HepG2 (cell line): Measurements from ENCODE around the gene KAT6B. TPM values are rescaled to one million over a fixed set of nuclear protein-coding genes. Genes with fewer than 3 reads are reported as not detected.

Experiments used
- ATAC-seq: fragments of 200-7000 bp; cut with Tn5 transposase; 3 replicates; pipeline ENCODE4 v1.9.1; 2020; ENCODE audit warnings: mild to moderate bottlenecking, moderate library complexity
- BruUV-seq: library from RNA; stranded (reverse); fragments of 400-500 nt; replicated peaks from 2 replicates; lab custom pipeline; 2021; lab: Mats Ljungman, UMichigan
- CTCF ChIA-PET: fragments of 300-600 bp; formaldehyde crosslinking; extraction: SDS; loops from one replicate; lab custom pipeline; 2021; ENCODE audit warnings: low total read pairs, inconsistent platforms, low intra/inter-chr PET ratio; lab: Yijun Ruan, JAX
- POLR2A ChIA-PET: fragments of 350-600 bp; sonication (Branson Sonifier 250); formaldehyde crosslinking; loops from one replicate; lab custom pipeline; 2020; ENCODE audit warnings: antibody characterized with exemption, inconsistent platforms; lab: Yijun Ruan, JAX
- DNase-seq: peaks from one replicate; pipeline ENCODE4 v3.0.0-alpha.2; 2015; ENCODE audit warnings: low spot score
- FAIRE-seq: peaks from 3 replicates; lab custom pipeline; 2011; peaks lifted over from hg19 to GRCh38; lab: Jason Lieb, UNC
- H2AFZ ChIP-seq: one replicate; pipeline ENCODE4 v1.6.1; 2011; ENCODE audit warnings: low read length, inconsistent platforms
- H3K27ac ChIP-seq: fragments of 300-600 bp; 3 replicates; pipeline ENCODE4 v1.8.0; 2011; ENCODE audit warnings: mixed run types, mild to moderate bottlenecking, mixed read lengths, low read length, inconsistent platforms; ENCODE audit not compliant: insufficient read depth; ENCODE audit errors: extremely low read length
- H3K27me3 ChIP-seq, 2 experiments: fragments of 200-600 bp in 1 of 2; 2 replicates in 1 of 2; 3 replicates in 1 of 2; pipeline versions ENCODE4 v1.6.0 to v1.8.0; 2011; ENCODE audit warnings: low read length in 2 of 2, mild to moderate bottlenecking in 2 of 2, moderate library complexity in 2 of 2, inconsistent platforms in 1 of 2; ENCODE audit not compliant: insufficient read depth in 2 of 2, control insufficient read depth in 1 of 2
- H3K36me3 ChIP-seq, 2 experiments: fragments of 200-600 bp in 1 of 2; replicated peaks in 1 of 2; 2 replicates in 1 of 2; 3 replicates in 1 of 2; pipeline versions ENCODE4 v1.5.1 to v1.8.0; 2011; ENCODE audit warnings: low read length in 2 of 2, inconsistent platforms in 1 of 2; ENCODE audit not compliant: insufficient read depth in 2 of 2, control insufficient read depth in 1 of 2
- H3K4me1 ChIP-seq: 2 replicates; pipeline ENCODE4 v1.5.1; 2012; ENCODE audit warnings: low read length, inconsistent platforms; ENCODE audit not compliant: insufficient read depth
- H3K4me2 ChIP-seq: 2 replicates; pipeline ENCODE4 v1.6.0; 2011; ENCODE audit warnings: low read depth, low read length, inconsistent platforms
- H3K4me3 ChIP-seq, 3 experiments: fragments of 200-600 bp in 1 of 3; sonication (generic), shearing (Covaris generic) in 1 of 3; replicated peaks in 1 of 3; 2 replicates each; pipeline ENCODE4 v1.5.1; 2011 to 2016; ENCODE audit warnings: low read length in 3 of 3, inconsistent platforms in 2 of 3, low read depth in 2 of 3, mild to moderate bottlenecking in 2 of 3, control low read depth in 1 of 3, mixed read lengths in 1 of 3; ENCODE audit not compliant: insufficient read depth in 1 of 3
- H3K79me2 ChIP-seq: one replicate; pipeline ENCODE4 v1.6.1; 2011; ENCODE audit warnings: low read length, inconsistent platforms; ENCODE audit not compliant: insufficient read depth
- H3K9ac ChIP-seq: 2 replicates; pipeline ENCODE4 v1.6.0; 2011; ENCODE audit warnings: mild to moderate bottlenecking, low read depth, low read length, inconsistent platforms; ENCODE audit not compliant: insufficient read depth
- H3K9me3 ChIP-seq: 2 replicates; pipeline ENCODE4 v1.5.1; 2012; ENCODE audit warnings: mild to moderate bottlenecking, low read length
- H4K20me1 ChIP-seq: 2 replicates; pipeline ENCODE4 v1.6.0; 2011; ENCODE audit warnings: inconsistent platforms, mild to moderate bottlenecking, low read length, moderate library complexity; ENCODE audit not compliant: insufficient read depth
- AFF4 ChIP-seq: sonication (generic); formaldehyde crosslinking; IDR thresholded peaks from 2 replicates; pipeline ENCODE4 v1.4.0; 2020; ENCODE audit warnings: missing genetic modification reagents
- AHR ChIP-seq: IDR thresholded peaks from 2 replicates; pipeline ENCODE4 v1.6.1; 2018; ENCODE audit warnings: missing genetic modification reagents, missing compliant biosample characterization
- DBP ChIP-seq: sonication (generic); formaldehyde crosslinking; IDR thresholded peaks from 2 replicates; pipeline ENCODE4 v1.4.0; 2020; ENCODE audit warnings: missing genetic modification reagents; ENCODE audit errors: not compliant biosample characterization
- POGZ ChIP-seq: sonication (generic); formaldehyde crosslinking; IDR thresholded peaks from 2 replicates; pipeline ENCODE4 v1.4.0; 2020; ENCODE audit warnings: mild to moderate bottlenecking, missing genetic modification reagents
- TFDP2 ChIP-seq: sonication (generic); formaldehyde crosslinking; IDR thresholded peaks from 2 replicates; pipeline ENCODE4 v1.4.0; 2020; ENCODE audit warnings: missing genetic modification reagents
- YEATS4 ChIP-seq: sonication (generic); formaldehyde crosslinking; IDR thresholded peaks from 2 replicates; pipeline ENCODE4 v1.4.0; 2020; ENCODE audit warnings: missing genetic modification reagents, borderline replicate concordance
- in situ Hi-C: cut with HindIII; loops from 2 replicates; pipeline ENCODE4 v1.10.0; 2017; ENCODE audit warnings: low pct_unique_long_range_greater_than_20kb; ENCODE audit not compliant: extremely low pct_ligation_motif_present
- intact Hi-C: fragments of 100-400 bp; cut with micrococcal nuclease; formaldehyde crosslinking; loops from one replicate; pipeline ENCODE4 v1.10.0; 2022; ENCODE audit not compliant: unreplicated experiment
- polyA plus RNA-seq, 8 experiments: library from polyadenylated mRNA; depleted of rRNA in 3 of 8; stranded (reverse) in 7 of 8; unstranded in 1 of 8; fragments of >200 nt; fragmentation: Illumina TruSeq in 4 of 8; extraction: Trizol in 4 of 8; gene quantifications; 2 replicates each; pipeline versions ENCODE4 v1.2.1 to v1.2.3, GENCODE V29; 2011 to 2016; ENCODE audit warnings: low read depth in 4 of 8, missing spikeins in 1 of 8, mixed read lengths in 1 of 8; ENCODE audit not compliant: insufficient read depth in 1 of 8
- total RNA-seq, 5 experiments: library from RNA; depleted of rRNA; stranded (reverse); fragments of >200 nt; fragmentation: Illumina TruSeq; extraction: Trizol; gene quantifications; 2 replicates each; pipeline ENCODE4 v1.2.3, GENCODE V29; 2016; ENCODE audit warnings: low read depth in 1 of 5
- TF ChIP-seq, protein P1 (sequence below): sonication (generic); formaldehyde crosslinking; IDR thresholded peaks from 2 replicates; pipeline ENCODE4 v1.5.1; 2020; ENCODE audit warnings: mild to moderate bottlenecking, moderate library complexity, missing genetic modification reagents

The KAT6B gene
- total and polyA plus RNA-seq, 2 of the 13 experiments (the other 11 are each of a cell fraction or from before 2014, with no cell fraction given), result 3.0 to 9.5 TPM

DNA sequence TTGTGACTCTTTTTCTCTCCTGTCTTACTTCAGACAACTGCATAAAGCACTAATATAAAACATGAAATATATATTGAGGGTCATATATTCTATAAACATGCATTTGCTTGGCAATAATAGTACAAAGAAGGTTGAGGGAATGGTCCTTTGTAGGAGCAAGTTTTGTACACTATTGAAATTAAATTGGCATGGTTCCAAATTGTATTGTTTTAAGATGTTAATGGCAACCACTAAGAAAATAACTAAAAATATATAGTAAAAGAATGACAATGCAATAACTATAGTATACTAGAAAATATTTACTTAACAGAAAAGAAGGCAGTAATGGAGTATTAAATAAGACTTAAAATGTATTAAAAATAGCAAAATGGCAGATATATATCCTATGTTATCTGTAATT lies 33.7 kb upstream of the KAT6B start:
- H3K4me3 ChIP-seq, result no peak overlapping the region
- H3K9ac ChIP-seq, result no peak overlapping the region
- no peak for DNase-seq
- ChIA-PET POLR2A (no interaction called here), CTCF (no interaction called here)
- no peaks in the 10 kb centered on the region for H3K79me2 ChIP-seq
- H3K4me1 ChIP-seq, result no peaks in the 10 kb centered on the region
- H2AFZ ChIP-seq, result no peak overlapping the region
- in situ Hi-C loops, result no loop called here
- intact Hi-C loops, result no loop called here
- H3K36me3 ChIP-seq, result no peaks in the 10 kb centered on the region
- no peak overlapping the region for H3K4me2 ChIP-seq
- no peak for ATAC-seq
- no peak for TF ChIP-seq POGZ
- TF ChIP-seq DBP (CRISPR knock-in tag), result no peak
- no peak for TF ChIP-seq YEATS4 (CRISPR knock-in tag)
- TF ChIP-seq, protein P1, sequence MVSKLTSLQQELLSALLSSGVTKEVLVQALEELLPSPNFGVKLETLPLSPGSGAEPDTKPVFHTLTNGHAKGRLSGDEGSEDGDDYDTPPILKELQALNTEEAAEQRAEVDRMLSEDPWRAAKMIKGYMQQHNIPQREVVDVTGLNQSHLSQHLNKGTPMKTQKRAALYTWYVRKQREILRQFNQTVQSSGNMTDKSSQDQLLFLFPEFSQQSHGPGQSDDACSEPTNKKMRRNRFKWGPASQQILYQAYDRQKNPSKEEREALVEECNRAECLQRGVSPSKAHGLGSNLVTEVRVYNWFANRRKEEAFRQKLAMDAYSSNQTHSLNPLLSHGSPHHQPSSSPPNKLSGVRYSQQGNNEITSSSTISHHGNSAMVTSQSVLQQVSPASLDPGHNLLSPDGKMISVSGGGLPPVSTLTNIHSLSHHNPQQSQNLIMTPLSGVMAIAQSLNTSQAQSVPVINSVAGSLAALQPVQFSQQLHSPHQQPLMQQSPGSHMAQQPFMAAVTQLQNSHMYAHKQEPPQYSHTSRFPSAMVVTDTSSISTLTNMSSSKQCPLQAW (CRISPR knock-in tag), result no peak
- no peak for TF ChIP-seq AFF4 (CRISPR knock-in tag)
- no peak for TF ChIP-seq AHR (CRISPR knock-in tag)
- TF ChIP-seq TFDP2, result no peak
- no peak overlapping the region for H3K27ac ChIP-seq
- FAIRE-seq, result no peak
- no peaks in the 10 kb centered on the region; a peak in 1 of 5 replicates for H3K27me3 ChIP-seq
- BruUV-seq, result no TSS peak
- no peaks in the 10 kb centered on the region for H4K20me1 ChIP-seq
- H3K9me3 ChIP-seq, result no peaks in the 10 kb centered on the region
